ENCODE measurements around the gene SARNP.

Gene SARNP

DNA sequence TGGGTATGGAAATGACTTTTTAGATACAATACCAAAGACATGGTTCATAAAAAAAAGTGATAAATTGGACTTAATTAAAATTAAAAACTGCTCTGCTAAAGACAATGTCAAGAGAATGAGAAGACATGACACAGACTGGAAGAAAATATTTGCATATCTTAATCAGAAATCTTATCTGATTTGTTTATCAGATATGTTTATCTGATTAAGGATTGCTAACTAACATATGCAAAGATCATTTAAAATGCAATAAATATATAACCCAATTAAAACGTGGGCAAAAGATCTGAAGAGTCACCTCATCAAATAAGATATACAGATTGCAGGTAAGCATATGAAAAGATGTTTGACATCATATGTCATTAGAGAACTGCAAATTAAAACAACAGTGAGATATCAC, 35.2 kb upstream of the SARNP start:
- no peak for DNase-seq (ENCODE audit: insufficient read length, low spot score)
- TF ChIP-seq, protein P1, sequence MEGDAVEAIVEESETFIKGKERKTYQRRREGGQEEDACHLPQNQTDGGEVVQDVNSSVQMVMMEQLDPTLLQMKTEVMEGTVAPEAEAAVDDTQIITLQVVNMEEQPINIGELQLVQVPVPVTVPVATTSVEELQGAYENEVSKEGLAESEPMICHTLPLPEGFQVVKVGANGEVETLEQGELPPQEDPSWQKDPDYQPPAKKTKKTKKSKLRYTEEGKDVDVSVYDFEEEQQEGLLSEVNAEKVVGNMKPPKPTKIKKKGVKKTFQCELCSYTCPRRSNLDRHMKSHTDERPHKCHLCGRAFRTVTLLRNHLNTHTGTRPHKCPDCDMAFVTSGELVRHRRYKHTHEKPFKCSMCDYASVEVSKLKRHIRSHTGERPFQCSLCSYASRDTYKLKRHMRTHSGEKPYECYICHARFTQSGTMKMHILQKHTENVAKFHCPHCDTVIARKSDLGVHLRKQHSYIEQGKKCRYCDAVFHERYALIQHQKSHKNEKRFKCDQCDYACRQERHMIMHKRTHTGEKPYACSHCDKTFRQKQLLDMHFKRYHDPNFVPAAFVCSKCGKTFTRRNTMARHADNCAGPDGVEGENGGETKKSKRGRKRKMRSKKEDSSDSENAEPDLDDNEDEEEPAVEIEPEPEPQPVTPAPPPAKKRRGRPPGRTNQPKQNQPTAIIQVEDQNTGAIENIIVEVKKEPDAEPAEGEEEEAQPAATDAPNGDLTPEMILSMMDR (IDR thresholded peaks at IDR 0.05; ENCODE audit: insufficient read depth, missing control alignments): no peak
- no peak for FAIRE-seq

DNA sequence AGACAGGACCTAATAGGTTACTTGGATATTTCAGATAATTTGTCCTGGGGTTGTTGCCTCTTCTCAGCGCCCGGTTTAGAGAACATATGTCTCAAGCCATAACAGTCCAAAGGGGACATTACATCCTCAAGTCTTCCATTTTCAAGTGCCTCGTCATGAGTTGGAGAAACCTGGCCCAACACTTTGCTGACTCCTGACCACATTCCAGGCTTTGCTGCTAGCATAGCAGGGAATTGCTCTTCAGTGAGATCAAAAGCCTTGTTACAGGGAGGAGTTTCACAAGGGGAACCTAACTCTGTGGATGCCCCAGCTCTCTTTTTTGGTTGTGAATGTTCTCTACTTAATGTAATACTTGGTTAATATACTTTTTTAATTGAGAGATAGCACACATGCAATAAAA, 33.4 kb upstream of the SARNP start:
- FAIRE-seq (no peak), DNase-seq (ENCODE audit: insufficient read length, low spot score) (no peak)
- TF ChIP-seq, protein P1 (IDR thresholded peaks at IDR 0.05; ENCODE audit: insufficient read depth, missing control alignments): no peak

DNA sequence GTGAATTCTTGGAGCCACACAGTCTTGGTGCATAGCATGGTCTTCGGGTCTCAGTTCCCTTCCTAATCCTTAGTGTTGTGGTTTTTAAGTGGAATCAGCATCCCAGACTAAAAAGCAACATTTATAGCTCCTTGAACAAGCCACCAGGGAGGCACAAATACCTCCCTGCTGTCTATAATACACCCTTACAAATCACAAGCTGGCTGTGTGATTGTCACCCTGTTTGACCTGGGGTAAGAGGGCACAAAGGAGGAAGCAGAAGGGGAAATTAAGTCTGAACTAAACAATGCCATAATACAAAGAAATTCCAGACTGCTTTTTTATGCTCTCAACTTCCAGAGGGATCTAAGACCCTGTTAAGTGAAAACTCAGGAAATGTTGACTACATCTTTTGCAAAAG, 32.9 kb upstream of the SARNP start:
- TF ChIP-seq, protein P1 (IDR thresholded peaks at IDR 0.05; ENCODE audit: insufficient read depth, missing control alignments): no peak
- FAIRE-seq: no peak
- DNase-seq (ENCODE audit: insufficient read length, low spot score): no peak

DNA sequence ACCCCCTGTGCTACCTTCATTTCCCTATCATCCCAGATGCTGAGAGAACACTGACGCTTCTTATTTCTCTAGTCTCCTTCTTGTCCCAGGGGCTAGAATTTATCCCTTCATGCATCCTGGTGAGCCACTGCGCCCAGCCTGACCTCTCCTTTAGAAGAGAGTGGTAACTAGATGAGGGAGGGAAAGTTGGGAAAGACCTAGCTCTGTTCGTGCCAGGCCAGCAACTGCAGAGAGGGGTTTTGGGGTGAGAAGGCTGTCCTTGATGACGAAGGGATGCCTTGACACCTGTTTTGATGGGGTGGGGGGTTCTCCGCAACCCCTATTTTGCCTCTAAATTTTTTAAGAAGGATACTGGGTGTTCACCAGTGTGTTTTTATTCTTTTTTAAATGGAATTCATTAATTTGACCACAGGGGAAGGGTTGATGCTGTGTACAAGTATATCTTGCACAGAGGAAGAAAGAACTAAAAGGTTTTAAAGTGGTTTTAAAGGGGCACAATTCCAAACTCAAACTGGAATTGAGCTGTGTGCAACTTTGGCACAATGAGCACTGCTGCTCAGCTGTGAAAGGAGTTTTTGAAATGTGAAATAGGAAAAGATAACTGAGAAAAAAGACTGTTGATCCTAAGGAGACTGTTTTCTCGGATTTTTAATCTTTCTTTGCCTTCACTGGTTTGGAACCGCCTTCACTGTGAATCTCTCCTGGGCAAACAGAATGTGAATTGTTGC, 32.3 kb upstream of the SARNP start:
- TF ChIP-seq, protein P1 (IDR thresholded peaks at IDR 0.05; ENCODE audit: insufficient read depth, missing control alignments): no peak
- FAIRE-seq: no peak
- DNase-seq (ENCODE audit: insufficient read length, low spot score): no peak

DNA sequence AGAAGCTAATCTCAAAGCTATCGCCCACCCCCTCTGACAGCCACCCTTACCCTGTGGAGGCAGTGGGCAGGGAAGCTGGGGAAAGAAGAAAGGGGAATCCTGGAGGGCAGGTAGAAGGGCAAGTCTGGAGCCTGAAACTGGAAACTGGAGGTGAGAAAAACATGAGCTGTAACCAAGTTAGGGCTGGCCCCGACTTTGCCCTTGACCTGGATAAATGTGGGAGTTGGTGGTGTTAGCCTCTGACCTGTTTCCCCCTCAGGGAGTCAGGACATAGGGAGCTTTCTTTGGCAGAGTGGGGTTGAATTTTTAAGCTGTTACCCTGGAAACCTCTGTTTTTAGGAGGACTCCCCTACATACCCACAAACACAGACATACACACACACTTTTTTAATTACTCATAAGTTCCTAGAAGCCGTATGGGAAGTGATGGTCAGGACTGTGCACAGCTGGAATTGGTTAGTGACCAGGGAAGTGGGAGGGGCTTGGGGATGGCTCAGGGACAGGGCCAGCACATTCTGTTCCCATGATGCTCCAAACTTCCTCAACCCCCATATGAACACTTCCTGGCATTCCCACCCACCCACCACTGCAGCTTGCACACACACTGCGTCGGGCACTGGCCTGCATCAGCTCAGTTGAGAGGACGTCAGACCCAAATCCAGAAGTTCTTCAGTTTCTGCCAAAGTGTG, 30.2 kb upstream of the SARNP start:
- TF ChIP-seq, protein P1 (IDR thresholded peaks at IDR 0.05; ENCODE audit: insufficient read depth, missing control alignments): no peak
- FAIRE-seq: no peak
- DNase-seq (ENCODE audit: insufficient read length, low spot score): no peak

DNA sequence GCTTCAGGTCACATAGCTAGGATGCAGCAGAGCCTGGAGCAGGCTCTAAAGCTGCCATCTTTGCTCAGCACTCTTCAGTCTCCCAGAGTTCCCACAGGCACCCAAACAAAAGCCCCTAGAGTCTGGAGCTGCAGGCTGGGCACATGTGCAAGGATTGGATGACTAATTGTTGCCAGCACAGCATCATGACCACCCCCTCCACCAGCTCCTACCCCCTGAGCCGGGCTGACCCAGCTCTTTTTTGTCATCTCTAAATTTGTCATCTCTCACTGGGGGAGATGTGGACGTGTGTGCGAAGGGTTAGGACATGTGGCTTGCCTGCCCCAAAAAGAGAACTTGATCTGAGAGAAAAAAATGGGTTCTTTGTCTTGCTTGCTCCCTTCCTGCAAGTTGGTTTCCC, 29.5 kb upstream of the SARNP start:
- FAIRE-seq: no peak
- TF ChIP-seq, protein P1 (IDR thresholded peaks at IDR 0.05; ENCODE audit: insufficient read depth, missing control alignments): no peak
- DNase-seq (ENCODE audit: insufficient read length, low spot score): no peak
